Kidney (tissue), 14 donors: ENCODE measurements around the gene ISCA2. TPM values are rescaled to one million over a fixed set of nuclear protein-coding genes. Genes with fewer than 3 reads are reported as not detected.
A peak's percentile ranks its signal among the peaks of the same experiment; 100 is the strongest.

ENCODE experiments used
- DNase-seq, 5 donors: peaks; one replicate each; pipeline ENCODE4 v3.0.0-alpha.2; 2013 to 2020
- FAIRE-seq: peaks from 2 replicates; lab custom pipeline; 2012; peaks lifted over from hg19 to GRCh38; lab: Jason Lieb, UNC
- H3K27ac ChIP-seq, 2 donors: one replicate each; pipeline ENCODE4 v1.7.0; 2013; ENCODE audit warnings: low read depth in 2 of 2, low read length in 2 of 2, inconsistent platforms in 1 of 2
- H3K27me3 ChIP-seq: one replicate; pipeline ENCODE4 v1.7.1; 2013; ENCODE audit warnings: low read length, inconsistent platforms; ENCODE audit not compliant: control insufficient read depth, insufficient read depth
- H3K36me3 ChIP-seq, 3 donors: one replicate each; pipeline versions ENCODE4 v1.7.0 to v1.7.1; 2013; ENCODE audit warnings: low read length in 3 of 3, control low read depth in 1 of 3, inconsistent platforms in 1 of 3; ENCODE audit not compliant: insufficient read depth in 3 of 3, control insufficient read depth in 2 of 3
- H3K4me1 ChIP-seq, 3 donors: one replicate each; pipeline versions ENCODE4 v1.7.0 to v1.7.1; 2013; ENCODE audit warnings: low read length in 3 of 3, inconsistent platforms in 1 of 3, low read depth in 1 of 3; ENCODE audit not compliant: control insufficient read depth in 2 of 3, insufficient read depth in 2 of 3
- H3K4me3 ChIP-seq, 3 donors: one replicate each; pipeline versions ENCODE4 v1.7.0 to v1.8.1; 2013; ENCODE audit warnings: low read length in 3 of 3, control low read depth in 1 of 3, inconsistent platforms in 1 of 3
- H3K9ac ChIP-seq, 3 donors: one replicate each; pipeline versions ENCODE4 v1.7.0 to v1.7.1; 2013; ENCODE audit warnings: low read length in 3 of 3, control low read depth in 1 of 3, inconsistent platforms in 1 of 3
- H3K9me3 ChIP-seq, 3 donors: one replicate each; pipeline versions ENCODE4 v1.7.0 to v1.7.1; 2013; ENCODE audit warnings: low read length in 3 of 3, control low read depth in 1 of 3, inconsistent platforms in 1 of 3; ENCODE audit not compliant: control insufficient read depth in 2 of 3, insufficient read depth in 1 of 3
- intact Hi-C: fragments of 100-400 bp; cut with DNase I; formaldehyde crosslinking; loops from one replicate; pipeline ENCODE4 v1.11.1; 2022
- polyA plus RNA-seq: library from polyadenylated mRNA; stranded (reverse); fragments of 350-450 nt; fragmentation: Illumina TruSeq; extraction: RNeasy Lipid Tissue Mini Kit (QIAGEN cat#74804); gene quantifications from one replicate; pipeline ENCODE4 v1.2.3, GENCODE V29; 2014; ENCODE audit warnings: low read depth, low replicate concordance; ENCODE audit not compliant: insufficient read depth
- total RNA-seq: library from RNA; stranded (reverse); fragmentation: NEBNext Ultra II Directional; extraction: Animal tissue kit (Norgen Biotek cat#: 25700); gene quantifications from one replicate; pipeline ENCODE4 v1.2.1, GENCODE V29; 2021
- TF ChIP-seq, protein P1 (sequence below): IDR thresholded peaks from 3 replicates; pipeline ENCODE4 v1.5.1; 2012; ENCODE audit warnings: mild to moderate bottlenecking, moderate library complexity, borderline replicate concordance; ENCODE audit not compliant: insufficient read depth; ENCODE audit errors: extremely low read depth
- donor health status: control.
- donor health status: control.
- donor health status: control.
- donor health status: control.
- donor health status: control.
- donor health status: DM: yes; HTN: yes; CAD: no.
- donor health status: Normal renal cell carcinoma (clear cell type).

Gene ISCA2
- total and polyA plus RNA-seq, 2 donors from 2014 or later = 27.1 to 60.1 TPM

GRCh38 chr14:74543771-74544438, 50.3 kb downstream of the ISCA2 start:
- TF ChIP-seq, protein P1, sequence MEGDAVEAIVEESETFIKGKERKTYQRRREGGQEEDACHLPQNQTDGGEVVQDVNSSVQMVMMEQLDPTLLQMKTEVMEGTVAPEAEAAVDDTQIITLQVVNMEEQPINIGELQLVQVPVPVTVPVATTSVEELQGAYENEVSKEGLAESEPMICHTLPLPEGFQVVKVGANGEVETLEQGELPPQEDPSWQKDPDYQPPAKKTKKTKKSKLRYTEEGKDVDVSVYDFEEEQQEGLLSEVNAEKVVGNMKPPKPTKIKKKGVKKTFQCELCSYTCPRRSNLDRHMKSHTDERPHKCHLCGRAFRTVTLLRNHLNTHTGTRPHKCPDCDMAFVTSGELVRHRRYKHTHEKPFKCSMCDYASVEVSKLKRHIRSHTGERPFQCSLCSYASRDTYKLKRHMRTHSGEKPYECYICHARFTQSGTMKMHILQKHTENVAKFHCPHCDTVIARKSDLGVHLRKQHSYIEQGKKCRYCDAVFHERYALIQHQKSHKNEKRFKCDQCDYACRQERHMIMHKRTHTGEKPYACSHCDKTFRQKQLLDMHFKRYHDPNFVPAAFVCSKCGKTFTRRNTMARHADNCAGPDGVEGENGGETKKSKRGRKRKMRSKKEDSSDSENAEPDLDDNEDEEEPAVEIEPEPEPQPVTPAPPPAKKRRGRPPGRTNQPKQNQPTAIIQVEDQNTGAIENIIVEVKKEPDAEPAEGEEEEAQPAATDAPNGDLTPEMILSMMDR = no peak
- Histone ChIP-seq H3K27me3 (no peaks in the 10 kb centered on the region), H3K36me3 (no peaks in the 10 kb centered on the region), H3K4me1 (no peaks in the 10 kb centered on the region), H3K27ac (no peak overlapping the region), H3K9me3 (no peaks in the 10 kb centered on the region), H3K4me3 (no peak overlapping the region), H3K9ac (no peak overlapping the region)
- no peak for FAIRE-seq
- intact Hi-C loops = no loop called here
- DNase-seq = no peak

- FAIRE-seq (no peak), DNase-seq (no peak)
- H3K4me1 ChIP-seq = peaks cover 0 to 4% (median 0%) of the 10 kb centered on the region in 3 donors
- H3K27ac ChIP-seq = no peak overlapping the region
- no peaks in the 10 kb centered on the region for H3K9me3 ChIP-seq
- TF ChIP-seq, protein P1 = no peak
- H3K9ac ChIP-seq = no peak overlapping the region
- no peaks in the 10 kb centered on the region for H3K36me3 ChIP-seq
- no peak overlapping the region for H3K4me3 ChIP-seq
- H3K27me3 ChIP-seq = no peaks in the 10 kb centered on the region
- intact Hi-C loops = no loop called here
Measured at GRCh38 chr14:74545386-74545785, 51.8 kb downstream of the ISCA2 start.

DNA sequence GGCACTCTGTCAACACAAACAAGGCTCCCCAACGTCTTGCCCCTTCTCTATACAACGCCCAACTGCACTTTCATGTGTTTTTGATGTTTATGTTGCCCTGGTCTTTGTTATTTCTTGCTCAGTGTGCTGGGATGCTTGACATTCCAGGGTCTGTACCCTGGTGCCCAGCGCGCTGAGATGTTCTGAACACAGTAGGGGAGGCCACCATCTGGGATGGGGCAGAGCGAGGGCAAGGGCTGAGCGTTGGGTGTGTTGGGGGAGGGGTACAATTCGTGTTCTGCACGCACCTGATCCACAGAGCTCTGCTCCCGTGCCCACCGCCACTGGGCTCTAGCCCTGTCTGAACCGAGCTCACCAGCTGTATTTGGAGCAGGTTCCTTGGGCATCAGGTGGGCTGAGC, 52.9 kb downstream of the ISCA2 start:
- Histone ChIP-seq H3K9ac (no peak overlapping the region), H3K4me1 (peaks cover 0 to 4% (median 0%) of the 10 kb centered on the region in 3 donors), H3K27ac (no peak overlapping the region), H3K36me3 (no peaks in the 10 kb centered on the region), H3K4me3 (no peak overlapping the region), H3K9me3 (no peaks in the 10 kb centered on the region), H3K27me3 (no peaks in the 10 kb centered on the region)
- FAIRE-seq (no peak), DNase-seq (peak in 1 of 5 donors; percentile 43)
- TF ChIP-seq, protein P1 = no peak
- intact Hi-C loops = no loop called here

Other genes with a start within 250 kb of the ISCA2 start
- 61.3 TPM for gene ABCD4, start 190.8 kb upstream of the ISCA2 start, total RNA-seq
- 66.1 TPM for gene ABCD4, start 190.8 kb upstream of the ISCA2 start, polyA plus RNA-seq
- gene VRTN, start 145.3 kb upstream of the ISCA2 start, total RNA-seq = not detected
- not detected for gene VRTN, start 145.3 kb upstream of the ISCA2 start, polyA plus RNA-seq
- 0.13 TPM for gene SYNDIG1L, start 67.6 kb upstream of the ISCA2 start, total RNA-seq
- gene SYNDIG1L, start 67.6 kb upstream of the ISCA2 start, polyA plus RNA-seq = 0.47 TPM
- gene NPC2, start 460 bp upstream of the ISCA2 start, total RNA-seq = 217 TPM
- gene NPC2, start 460 bp upstream of the ISCA2 start, polyA plus RNA-seq = 435 TPM
- 10.4 TPM for gene LTBP2, start 118.5 kb downstream of the ISCA2 start, total RNA-seq
- 2.9 TPM for gene LTBP2, start 118.5 kb downstream of the ISCA2 start, polyA plus RNA-seq
- 42.3 TPM for gene AREL1, start 219.3 kb downstream of the ISCA2 start, total RNA-seq
- 13.5 TPM for gene AREL1, start 219.3 kb downstream of the ISCA2 start, polyA plus RNA-seq
- gene FCF1, start 219.4 kb downstream of the ISCA2 start, total RNA-seq = 49.6 TPM
- 19.7 TPM for gene FCF1, start 219.4 kb downstream of the ISCA2 start, polyA plus RNA-seq